A673 (cell line): ENCODE measurements around the gene FAM3C. TPM values are rescaled to one million over a fixed set of nuclear protein-coding genes. Genes with fewer than 3 reads are reported as not detected.

Experiments used
- BruUV-seq: library from RNA; stranded (reverse); fragments of 400-500 nt; replicated peaks from 2 replicates; lab custom pipeline; 2021; lab: Mats Ljungman, UMichigan
- CTCF ChIA-PET: fragments of 300-600 bp; sonication (Branson Sonifier 250); formaldehyde crosslinking; loops from one replicate; lab custom pipeline; 2022; ENCODE audit warnings: antibody characterized with exemption; lab: Charles Lee
- POLR2A ChIA-PET: fragments of 300-600 bp; sonication (Branson Sonifier 250); formaldehyde crosslinking; loops from one replicate; lab custom pipeline; 2022; ENCODE audit warnings: antibody characterized with exemption; ENCODE audit not compliant: low non-redundant PET; lab: Charles Lee
- DNase-seq: peaks from one replicate; pipeline ENCODE4 v3.0.0-alpha.2; 2015; ENCODE audit warnings: low spot score
- H3K27ac ChIP-seq: fragments of 200-600 bp; sonication (generic); 2 replicates; pipeline ENCODE4 v1.5.1; 2016; ENCODE audit warnings: mixed run types, low read depth, mild to moderate bottlenecking, mixed read lengths, antibody characterized with exemption, low read length; ENCODE audit not compliant: poor library complexity, severe bottlenecking
- H3K27me3 ChIP-seq: fragments of 200-600 bp; sonication (generic); replicated peaks from 2 replicates; pipeline ENCODE4 v1.6.1; 2017; ENCODE audit warnings: mixed run types, low read depth, mild to moderate bottlenecking, mixed read lengths, antibody characterized with exemption, low read length; ENCODE audit not compliant: insufficient read depth, poor library complexity
- H3K36me3 ChIP-seq: fragments of 200-600 bp; sonication (generic); 2 replicates; pipeline ENCODE4 v1.6.1; 2016; ENCODE audit warnings: mixed run types, mild to moderate bottlenecking, mixed read lengths, antibody characterized with exemption, low read length; ENCODE audit not compliant: insufficient read depth, poor library complexity, severe bottlenecking
- H3K4me1 ChIP-seq: fragments of 200-600 bp; sonication (generic); 2 replicates; pipeline ENCODE4 v1.6.1; 2017; ENCODE audit warnings: mixed run types, mild to moderate bottlenecking, mixed read lengths, antibody characterized with exemption, low read length; ENCODE audit not compliant: insufficient read depth, poor library complexity, severe bottlenecking
- H3K4me3 ChIP-seq: fragments of 200-600 bp; sonication (generic); 2 replicates; pipeline ENCODE4 v1.5.1; 2016; ENCODE audit warnings: low read depth, mixed run types, mild to moderate bottlenecking, mixed read lengths, low read length; ENCODE audit not compliant: poor library complexity, severe bottlenecking
- H3K9me3 ChIP-seq: fragments of 200-600 bp; sonication (generic); 2 replicates; pipeline ENCODE4 v1.6.1; 2016; ENCODE audit warnings: mixed run types, low read depth, mild to moderate bottlenecking, mixed read lengths, antibody characterized with exemption, low read length; ENCODE audit not compliant: poor library complexity, severe bottlenecking
- CTCF ChIP-seq: fragments of 300-800, 200-600 bp; sonication (generic); conservative IDR thresholded peaks from 2 replicates; pipeline ENCODE4 v1.5.1; 2017; ENCODE audit warnings: low read depth, mild to moderate bottlenecking, antibody characterized with exemption, low read length, moderate library complexity, mixed read lengths
- EZH2 ChIP-seq: fragments of 200-600 bp; sonication (generic); IDR thresholded peaks from 2 replicates; pipeline ENCODE4 v1.6.1; 2017; ENCODE audit warnings: borderline replicate concordance, low read depth, mild to moderate bottlenecking, mixed read lengths, antibody characterized with exemption, low read length; ENCODE audit not compliant: poor library complexity, severe bottlenecking
- intact Hi-C: fragments of 100-400 bp; cut with micrococcal nuclease; formaldehyde crosslinking; loops from one replicate; pipeline ENCODE4 v1.10.0; 2022; ENCODE audit not compliant: unreplicated experiment
- total RNA-seq: library from RNA; stranded (reverse); gene quantifications from 2 replicates; pipeline ENCODE4 v1.2.3, GENCODE V29; 2021

FAM3C gene
- total RNA-seq, 1 experiment from 2014 or later: 33.0 TPM

- no peaks in the 10 kb centered on the region for H3K36me3 ChIP-seq
- intact Hi-C loops: no loop called here
- TF ChIP-seq EZH2: no peak
- TF ChIP-seq CTCF: no peak
- no peaks in the 10 kb centered on the region for H3K4me1 ChIP-seq
- ChIA-PET POLR2A (no interaction called here), CTCF (no interaction called here)
- no peak for DNase-seq
- H3K27me3 ChIP-seq: no peaks in the 10 kb centered on the region
- H3K27ac ChIP-seq: no peak overlapping the region
- H3K4me3 ChIP-seq: no peak overlapping the region
- H3K9me3 ChIP-seq: no peaks in the 10 kb centered on the region
- no TSS peak for BruUV-seq
Measured at GRCh38 chr7:121303422-121304101, 92.5 kb downstream of the FAM3C start.

GRCh38 chr7:121302214-121302745 lies 93.8 kb downstream of the FAM3C start:
- POLR2A ChIA-PET: no interaction called here
- H3K27ac ChIP-seq: no peak overlapping the region
- BruUV-seq: no TSS peak
- H3K4me1 ChIP-seq: no peaks in the 10 kb centered on the region
- H3K36me3 ChIP-seq: no peaks in the 10 kb centered on the region
- DNase-seq: no peak
- intact Hi-C loops: no loop called here
- no peaks in the 10 kb centered on the region for H3K9me3 ChIP-seq
- TF ChIP-seq EZH2: no peak
- no peak for TF ChIP-seq CTCF
- no peak overlapping the region for H3K4me3 ChIP-seq
- H3K27me3 ChIP-seq: no peaks in the 10 kb centered on the region
- CTCF ChIA-PET: no interaction called here

GRCh38 chr7:121301446-121302213 lies 94.5 kb downstream of the FAM3C start:
- no peak overlapping the region for H3K4me3 ChIP-seq
- no peaks in the 10 kb centered on the region for H3K27me3 ChIP-seq
- no peaks in the 10 kb centered on the region for H3K4me1 ChIP-seq
- H3K9me3 ChIP-seq: no peaks in the 10 kb centered on the region
- CTCF ChIA-PET: no interaction called here
- BruUV-seq: no TSS peak
- no peak for TF ChIP-seq EZH2
- no peak for TF ChIP-seq CTCF
- H3K36me3 ChIP-seq: no peaks in the 10 kb centered on the region
- POLR2A ChIA-PET: no interaction called here
- no peak overlapping the region for H3K27ac ChIP-seq
- intact Hi-C loops: no loop called here
- no peak for DNase-seq
